HG03378 (cell line): ENCODE results near the gene PTPA.
A peak's percentile ranks its signal among the peaks of the same experiment; 100 is the strongest.

Source experiments
- ATAC-seq: cut with Tn5 transposase; IDR thresholded peaks from one replicate; pipeline ENCODE4 v1.9.1; 2021; ENCODE audit warnings: mild to moderate bottlenecking, moderate library complexity; ENCODE audit not compliant: unreplicated experiment

PTPA gene

GRCh38 chr9:129110740-129111527 is at the start of gene PTPA, which contains the start of gene CRAT:
Gene PTPA, plus strand, starts transcription at chr9:129111415. Its CDS starts 186 bp downstream, at chr9:129111601.
Gene CRAT, minus strand, starts transcription at chr9:129110793. Its CDS starts 284 bp downstream, at chr9:129110509.
- peak; percentile 50 for ATAC-seq

GRCh38 chr9:129063061-129063460 is 48.2 kb upstream of the PTPA start:
- no peak for ATAC-seq

GRCh38 chr9:129064499-129064908 is 46.7 kb upstream of the PTPA start:
- no peak for ATAC-seq

- ATAC-seq, result no peak
Measured at GRCh38 chr9:129068110-129068509, 43.1 kb upstream of the PTPA start.

- ATAC-seq, result no peak
Measured at GRCh38 chr9:129068990-129069861, 42.0 kb upstream of the PTPA start.

GRCh38 chr9:129069862-129070641 is 41.2 kb upstream of the PTPA start:
- ATAC-seq, result no peak

GRCh38 chr9:129070696-129071525 is 40.3 kb upstream of the PTPA start:
- ATAC-seq, result no peak

GRCh38 chr9:129071526-129072126 is 39.6 kb upstream of the PTPA start:
- ATAC-seq, result no peak

- no peak for ATAC-seq
Measured at GRCh38 chr9:129072171-129072570, 39.0 kb upstream of the PTPA start.

- no peak for ATAC-seq
Measured at GRCh38 chr9:129073404-129073803, 37.8 kb upstream of the PTPA start.

- no peak for ATAC-seq
Measured at GRCh38 chr9:129074106-129074505, 37.1 kb upstream of the PTPA start.

GRCh38 chr9:129075996-129076639 is 35.1 kb upstream of the PTPA start:
- no peak for ATAC-seq

GRCh38 chr9:129076640-129077037 is 34.6 kb upstream of the PTPA start:
- ATAC-seq, result no peak

- no peak for ATAC-seq
Measured at GRCh38 chr9:129077236-129077635, 34.0 kb upstream of the PTPA start.

- no peak for ATAC-seq
Measured at GRCh38 chr9:129078691-129079503, 32.3 kb upstream of the PTPA start.

GRCh38 chr9:129079829-129080228 is 31.4 kb upstream of the PTPA start:
- ATAC-seq, result no peak

GRCh38 chr9:129080298-129080600 is 31.0 kb upstream of the PTPA start:
- no peak for ATAC-seq

GRCh38 chr9:129080601-129081387 is 30.4 kb upstream of the PTPA start, which contains the start of gene DOLPP1:
Gene DOLPP1, plus strand, starts transcription at chr9:129081111. Its CDS starts 21 bp downstream, at chr9:129081132.
- ATAC-seq, result peak; percentile 84
